NCI-H187 treated with DMSO at 0.1 percent for 48 hours (cell line): ENCODE data around the gene CRB1.
A peak's percentile ranks its signal among the peaks of the same experiment; 100 is the strongest.
"Not testable (repeated sequence)": the region's sequence is repeated elsewhere in the genome, so short reads cannot be mapped to it uniquely, and the experiment has no call there.

Experiments
- DNase-seq: peaks from one replicate; lab custom pipeline; 2025; lab: John Stamatoyannopoulos, UW

The CRB1 gene

DNA sequence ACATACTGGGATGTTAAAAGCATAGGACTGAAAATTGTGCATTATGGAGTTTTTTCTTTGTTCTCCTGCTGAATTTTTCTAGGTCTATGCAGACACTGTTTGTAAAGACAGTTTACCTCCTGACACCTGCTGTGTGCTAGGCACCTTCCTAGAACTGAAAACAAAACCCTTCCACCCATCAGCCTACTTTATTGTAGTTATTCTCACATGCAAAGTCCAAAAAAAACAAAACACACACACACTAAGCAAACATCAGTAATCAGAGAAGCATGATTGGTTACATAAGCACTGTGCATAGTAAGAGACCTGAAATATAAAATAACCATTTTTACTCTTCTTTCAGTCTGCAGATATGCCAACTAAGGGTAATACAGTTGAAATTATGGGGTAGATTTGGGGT, 195.1 kb downstream of the CRB1 start:
- DNase-seq: no peak

DNA sequence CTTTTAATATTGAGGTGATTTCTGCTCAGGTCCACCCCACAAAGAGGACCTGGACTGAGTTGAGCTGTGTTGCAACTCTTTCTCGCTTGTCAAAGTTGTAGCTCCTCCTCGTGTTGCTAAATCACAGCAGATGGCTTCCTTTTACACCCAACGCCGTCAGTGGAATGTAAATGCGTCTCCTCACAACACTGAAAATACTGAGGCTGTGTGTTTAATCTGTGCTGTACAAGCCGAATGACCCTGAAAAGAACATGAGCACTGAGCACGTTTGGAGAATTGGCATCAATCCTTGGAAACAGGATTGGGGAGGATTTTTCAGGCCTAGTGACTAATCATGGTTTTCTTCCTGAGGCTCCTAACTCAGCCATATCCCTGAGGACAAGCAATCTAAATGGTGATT, 196.0 kb downstream of the CRB1 start:
- DNase-seq: no peak

DNA sequence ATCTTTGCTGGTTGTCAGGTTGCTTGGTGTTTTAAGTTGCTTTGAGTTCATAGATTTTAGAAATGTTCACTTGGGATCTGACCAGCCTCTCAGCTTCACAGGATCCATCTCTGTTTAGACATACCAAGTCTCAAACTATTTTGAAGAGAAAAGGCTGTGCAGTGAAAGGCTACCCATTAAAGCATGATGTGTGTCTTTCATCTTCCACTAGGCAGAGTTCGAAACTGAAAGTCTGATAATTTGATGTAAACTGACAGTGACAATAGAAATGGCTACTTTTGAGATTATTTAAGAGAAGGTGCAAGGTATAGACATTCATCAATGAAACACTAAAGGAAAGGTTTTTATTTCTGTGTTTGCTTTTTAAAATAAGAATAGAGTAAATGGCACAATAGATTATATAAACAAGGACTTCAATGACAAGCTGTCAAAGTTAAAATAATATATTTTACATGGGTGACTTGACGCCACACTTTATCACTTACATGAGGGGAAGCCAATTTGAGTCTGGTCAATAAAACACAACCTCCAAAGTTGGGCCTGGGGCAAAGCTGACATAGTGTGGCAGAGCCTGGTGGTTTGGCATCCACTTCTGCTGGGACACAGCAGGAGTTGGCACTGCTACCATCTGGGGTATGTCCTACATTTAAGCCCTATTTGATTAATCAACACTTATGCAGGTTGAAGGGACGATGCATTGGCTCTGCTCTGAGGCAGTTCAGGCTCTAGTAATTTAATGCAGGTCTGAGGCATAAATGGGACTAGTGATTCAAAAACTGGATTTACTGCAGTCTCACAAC, 197.7 kb downstream of the CRB1 start:
- DNase-seq: no peak

DNA sequence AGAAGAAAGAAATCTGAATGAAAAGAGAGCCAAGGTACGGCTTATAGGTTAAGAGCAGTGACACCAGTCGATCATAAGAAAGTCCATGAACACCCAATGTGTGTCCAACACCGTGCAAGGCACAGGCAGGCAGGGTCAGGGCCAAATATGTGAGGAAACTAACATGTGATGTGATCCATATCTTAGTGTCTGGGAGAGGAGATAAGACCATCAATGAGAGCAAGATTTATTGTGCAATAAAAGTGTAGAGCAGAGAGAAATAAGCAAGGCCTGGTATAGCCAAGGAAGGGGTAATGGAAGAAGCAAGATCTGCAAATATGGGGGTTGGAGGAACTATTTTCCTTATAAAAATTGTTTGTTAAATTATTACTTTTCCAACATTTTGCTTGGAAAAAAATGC, 198.8 kb downstream of the CRB1 start:
- DNase-seq: no peak

DNA sequence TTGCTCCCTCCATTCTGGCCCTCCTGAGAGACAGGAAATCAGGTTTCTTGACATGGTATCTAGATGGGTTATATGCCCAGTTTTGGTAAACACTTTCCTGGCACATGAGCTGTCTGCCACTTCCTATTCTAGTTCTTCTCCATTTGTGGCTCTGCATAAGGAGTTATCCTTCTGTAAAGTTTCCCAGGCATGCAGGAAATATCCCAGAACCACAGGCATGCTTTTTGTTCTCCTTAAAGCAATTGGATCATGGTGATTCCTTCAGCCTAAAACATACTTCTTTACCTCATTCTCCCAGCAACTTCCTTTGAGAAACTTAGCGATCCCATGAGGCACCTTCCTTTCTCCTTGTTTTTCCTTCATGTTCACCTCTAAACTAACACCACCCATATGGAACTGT, 199.8 kb downstream of the CRB1 start:
- no peak for DNase-seq

DNA sequence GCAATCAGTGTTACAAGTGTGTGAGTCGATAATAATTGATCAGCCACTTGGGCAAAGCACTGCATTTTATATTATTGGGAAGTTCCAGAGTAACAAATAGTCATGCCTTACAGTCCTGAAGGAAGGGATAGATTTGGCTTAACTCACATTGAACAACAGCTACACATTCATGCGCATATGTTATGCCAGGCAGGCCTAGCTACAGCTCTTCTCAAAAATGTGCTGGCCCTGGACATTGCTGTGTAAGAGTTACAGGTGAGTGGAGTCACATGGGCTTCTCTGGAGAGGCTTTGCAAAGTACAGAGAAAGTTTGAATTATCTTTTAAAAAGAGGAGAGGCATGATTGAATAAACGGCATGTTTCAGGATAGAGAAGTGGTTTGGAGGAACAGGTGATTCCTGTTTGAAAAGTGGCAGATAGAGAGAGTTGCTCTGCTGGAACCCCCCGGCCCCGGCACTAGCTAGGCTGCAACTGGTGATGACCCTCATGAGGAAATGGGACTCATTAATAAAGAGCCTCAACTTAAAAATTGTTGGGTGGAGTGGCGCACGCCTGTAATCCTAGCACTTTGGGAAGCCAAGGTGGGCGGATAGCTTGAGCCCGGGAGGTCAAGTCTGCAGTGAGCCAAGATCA, 200.6 kb downstream of the CRB1 start:
- DNase-seq: no peak

DNA sequence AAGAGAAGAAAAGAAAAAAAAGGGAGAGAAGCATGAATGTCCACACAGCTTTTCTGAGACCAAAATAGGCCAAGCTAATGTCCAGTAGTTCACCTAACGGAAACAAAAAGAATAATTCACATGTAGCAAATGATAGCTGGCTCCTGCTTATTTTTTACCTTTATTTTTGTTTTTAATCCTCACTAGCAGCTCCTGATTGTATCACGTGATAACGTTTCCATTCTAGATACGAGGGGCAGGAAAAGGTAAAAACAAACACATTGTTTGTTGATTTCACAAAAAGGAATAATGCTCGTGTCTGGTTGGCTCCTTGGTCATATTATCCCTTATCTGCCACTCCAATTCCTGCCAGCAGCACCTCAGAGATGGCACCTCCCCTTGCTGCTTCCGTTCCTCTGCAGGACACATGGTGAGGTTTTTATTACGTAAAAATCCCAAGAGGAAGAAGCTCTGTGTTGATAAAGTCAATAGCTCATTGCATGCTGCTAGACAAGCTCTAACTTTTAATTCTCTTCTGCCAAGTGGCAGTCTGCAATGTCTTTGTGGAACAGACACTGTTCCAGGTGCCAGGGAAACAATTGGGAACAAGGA, 201.7 kb downstream of the CRB1 start:
- DNase-seq: no peak

DNA sequence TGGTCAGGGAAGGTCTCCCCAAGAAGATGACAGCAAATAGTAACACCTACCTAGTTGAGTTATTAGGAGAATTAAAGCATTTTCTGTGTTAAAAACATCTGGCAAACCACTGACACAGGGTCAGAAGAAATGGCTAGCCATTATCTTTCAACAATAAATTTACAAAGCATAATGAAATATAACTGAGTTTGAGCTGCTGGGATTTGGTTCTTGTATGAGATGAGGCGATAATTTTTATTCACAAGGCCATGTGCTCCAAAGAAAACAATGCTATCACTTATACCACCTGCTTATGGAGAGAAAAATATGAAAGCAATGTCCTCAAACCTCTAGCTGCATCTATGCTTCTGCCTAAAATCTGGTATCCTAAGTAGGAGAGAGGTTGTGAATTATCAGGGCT, 202.3 kb downstream of the CRB1 start:
- no peak for DNase-seq

DNA sequence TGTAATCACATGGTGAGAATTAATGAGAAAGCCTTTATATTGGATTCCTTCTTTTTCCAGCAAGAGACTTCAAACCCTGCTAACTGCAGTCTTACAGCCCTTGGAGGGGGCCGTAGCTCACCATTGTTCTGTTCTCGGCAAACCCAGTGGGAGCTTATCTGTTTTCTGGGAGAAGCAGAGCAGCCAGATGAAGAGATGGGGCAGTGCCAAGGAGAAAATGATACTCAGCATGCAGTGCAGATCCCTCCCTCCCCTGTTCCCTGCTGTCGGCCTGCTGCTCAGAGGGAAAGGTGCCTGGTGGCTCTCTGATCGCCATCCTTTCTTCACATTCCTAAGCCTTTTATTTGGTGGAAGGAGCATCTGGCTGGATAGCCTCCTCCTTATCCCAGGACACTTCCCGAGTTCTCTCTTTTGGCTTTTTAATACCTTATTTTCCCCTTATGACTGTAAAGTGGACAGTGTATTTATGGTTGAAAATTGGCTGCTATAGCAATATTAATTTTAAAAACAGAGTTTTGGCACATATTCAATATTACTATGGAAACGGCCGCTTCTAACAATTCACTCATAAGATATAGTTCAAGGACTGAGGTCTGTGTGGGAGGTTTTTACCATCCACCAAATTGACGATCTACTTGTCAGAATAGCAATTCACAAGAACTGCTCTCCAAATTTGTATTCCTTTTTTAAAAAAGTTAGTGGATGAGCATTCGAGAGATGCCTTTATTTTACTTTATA, 203.4 kb downstream of the CRB1 start:
- no peak for DNase-seq

DNA sequence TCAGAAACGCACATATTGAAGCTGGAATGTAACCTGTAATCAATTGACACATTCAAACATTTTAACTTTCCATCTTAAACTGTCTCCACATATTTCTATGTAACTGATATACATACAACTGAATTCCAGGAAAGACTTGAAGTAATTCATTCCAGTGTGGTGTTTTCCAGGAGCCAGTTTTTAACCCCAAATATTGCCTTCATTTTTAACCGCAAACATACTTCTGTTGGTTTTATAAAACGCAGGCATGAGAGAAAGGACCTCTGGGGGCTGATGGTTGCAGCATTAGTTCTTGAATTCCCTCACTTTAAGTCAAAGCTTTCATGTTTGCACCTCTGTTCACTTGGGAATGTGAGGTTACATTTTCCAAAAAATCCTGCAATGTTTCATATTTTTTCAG, 204.1 kb downstream of the CRB1 start:
- no peak for DNase-seq

DNA sequence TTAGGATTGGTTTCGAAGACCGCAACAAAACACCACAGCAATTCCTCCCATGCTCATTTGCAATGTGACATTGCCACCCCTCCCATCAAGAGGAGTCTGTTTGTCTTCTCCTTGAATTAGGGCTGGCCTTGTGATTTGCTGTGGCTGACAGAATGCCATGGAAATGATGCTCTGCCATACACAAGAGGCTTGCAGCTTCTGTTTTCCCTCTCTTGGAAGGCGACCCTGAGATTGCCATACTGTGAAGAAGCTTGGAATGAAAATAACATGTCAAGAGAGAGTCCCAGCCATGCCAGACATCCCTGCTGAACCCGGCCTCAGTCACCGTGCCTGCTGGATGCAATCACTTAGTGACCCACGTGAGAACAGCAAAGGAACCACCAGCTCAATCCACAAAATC, 212.4 kb downstream of the CRB1 start:
- DNase-seq: no peak

DNA sequence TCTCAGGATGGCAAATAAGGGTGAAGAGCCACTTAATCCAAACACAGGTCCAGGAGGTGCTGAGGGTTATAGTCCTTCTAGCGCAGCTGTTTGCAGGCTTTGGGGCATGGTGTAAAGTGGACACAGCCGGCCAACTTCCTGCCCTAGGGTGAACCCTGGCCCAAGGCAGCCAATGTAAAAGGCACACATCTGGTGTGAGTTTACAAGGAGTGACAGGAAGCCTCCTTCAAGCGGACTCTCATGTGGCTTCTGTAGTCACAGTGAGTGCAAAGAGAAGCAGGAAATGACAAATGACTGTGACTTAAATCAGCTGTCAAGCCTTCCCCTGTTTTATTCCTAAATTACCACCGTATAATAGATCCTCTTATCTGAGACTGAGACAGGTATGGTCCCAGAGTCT, 213.0 kb downstream of the CRB1 start:
- DNase-seq: no peak

DNA sequence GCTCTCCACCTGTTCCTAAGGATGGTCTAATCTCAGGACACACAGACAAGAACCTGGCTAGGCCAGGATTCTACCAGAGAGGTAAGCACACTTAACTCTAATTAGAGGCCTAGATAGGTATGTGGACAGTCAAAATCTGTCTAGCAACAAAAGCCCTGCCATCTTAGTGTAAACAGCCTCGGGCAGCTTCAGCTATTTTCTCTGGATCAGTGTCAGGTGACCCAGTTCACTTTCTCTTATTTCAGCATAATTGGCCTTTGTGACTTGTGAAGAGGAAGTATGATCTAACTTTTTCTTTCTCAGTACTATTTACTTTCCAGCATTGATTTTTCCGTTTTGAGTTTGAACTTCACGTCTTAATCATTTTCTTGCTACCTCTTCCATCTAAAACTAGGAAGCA, 217.7 kb downstream of the CRB1 start:
- no peak for DNase-seq

DNA sequence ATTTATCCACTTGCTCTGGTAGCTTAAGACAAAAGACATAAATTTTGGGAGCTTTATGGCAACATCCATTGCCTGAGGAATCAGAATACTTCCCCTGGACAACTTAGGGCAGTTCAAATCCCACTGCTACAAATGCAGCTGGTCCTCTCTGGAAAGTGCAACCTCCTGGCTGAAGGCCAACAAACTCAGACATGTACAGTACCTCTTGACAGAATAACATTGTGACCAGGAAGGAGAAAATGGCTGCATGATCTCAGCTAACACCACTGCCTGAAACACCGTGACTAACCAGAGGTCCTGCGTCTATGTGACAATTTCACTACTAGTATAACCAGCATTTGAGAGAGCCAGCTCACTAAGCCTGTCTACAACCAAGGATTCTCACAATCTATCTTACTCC, 218.9 kb downstream of the CRB1 start:
- peak; percentile 2 for DNase-seq

DNA sequence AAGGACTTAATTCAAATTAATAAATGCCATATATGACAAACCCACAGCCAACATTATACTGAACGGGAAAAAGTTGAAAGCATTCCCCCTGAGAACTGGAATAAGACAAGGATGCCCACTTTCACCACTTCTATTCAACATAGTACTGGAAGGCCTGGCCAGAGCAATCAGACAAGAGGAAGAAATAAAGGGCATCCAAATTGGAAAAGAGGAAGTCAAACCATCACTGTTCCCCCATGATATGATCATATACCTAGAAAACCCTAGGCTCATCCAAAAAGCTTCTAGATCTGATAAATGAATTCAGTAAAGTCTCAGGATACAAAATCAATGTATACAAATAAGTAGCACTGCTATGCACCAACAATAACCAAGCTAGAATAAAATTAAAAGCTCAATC, 223.5 kb downstream of the CRB1 start:
- not testable (repeated sequence) for DNase-seq

DNA sequence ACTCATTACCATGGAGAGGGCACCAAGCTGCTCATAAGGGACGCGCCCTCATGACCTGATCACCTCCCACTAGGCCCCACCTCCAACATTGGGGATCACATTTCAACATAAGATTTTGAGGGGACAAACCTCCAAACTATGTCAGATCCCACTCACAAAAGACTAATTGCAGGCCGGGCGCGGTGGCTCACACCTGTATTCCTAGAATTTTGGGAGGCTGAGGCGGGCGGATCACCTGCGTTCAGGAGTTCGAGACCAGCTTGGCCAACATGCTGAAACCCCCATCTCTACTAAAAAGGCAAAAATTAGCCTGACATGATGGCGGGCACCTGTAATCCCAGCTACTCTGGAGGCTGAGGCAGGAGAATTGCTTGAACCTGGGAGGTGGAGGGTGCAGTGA, 228.7 kb downstream of the CRB1 start:
- DNase-seq: no peak

DNA sequence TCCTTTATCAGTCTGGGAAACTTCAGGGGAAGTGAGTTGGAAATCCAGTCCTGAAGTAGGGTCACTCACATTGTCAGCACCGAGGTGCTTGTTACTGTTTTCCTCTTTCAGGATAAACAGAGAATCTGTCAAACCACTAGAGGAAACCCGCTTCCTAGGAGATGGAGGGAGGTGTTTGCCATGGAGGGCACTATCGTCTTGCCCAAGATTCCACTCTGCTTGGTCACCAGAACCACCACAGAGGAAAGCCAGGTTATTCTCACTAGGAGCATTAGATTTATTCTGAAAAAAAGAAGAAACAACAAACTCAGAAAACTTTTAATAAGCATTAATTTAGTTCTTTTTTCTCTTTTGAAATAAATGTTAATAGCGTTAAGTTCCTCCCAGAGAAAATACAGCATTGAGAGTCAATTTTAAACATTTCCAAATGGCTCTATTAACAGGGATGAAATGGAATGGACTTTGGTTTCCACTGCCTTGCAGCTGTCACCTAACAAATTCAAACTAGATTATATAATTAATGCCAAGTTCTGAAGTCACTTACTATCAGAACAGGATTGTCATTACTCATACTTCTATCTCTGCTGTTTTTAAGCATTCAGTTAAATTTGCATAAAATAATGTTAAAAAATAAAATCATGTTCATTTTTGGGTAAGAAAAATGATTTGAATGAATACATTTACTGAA, 242.8 kb downstream of the CRB1 start:
- DNase-seq: no peak

DNA sequence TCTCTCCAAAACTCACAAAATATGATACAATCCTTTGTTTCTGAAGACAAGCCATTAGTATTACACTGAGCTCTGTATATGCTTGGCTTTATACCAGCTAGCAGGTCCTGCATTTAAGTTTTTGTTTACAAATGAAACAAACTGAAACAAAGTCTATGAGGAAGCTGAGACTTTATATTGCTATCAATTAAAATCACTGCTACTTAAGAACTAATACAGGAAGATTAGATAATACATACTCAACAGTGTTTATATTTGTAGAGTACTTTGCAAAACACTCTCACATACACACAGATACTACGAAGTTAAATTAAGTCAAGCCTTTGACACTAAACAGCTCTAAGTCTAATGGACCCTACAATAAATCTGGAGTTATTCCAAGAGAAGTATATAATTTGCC, 247.4 kb downstream of the CRB1 start:
- DNase-seq: no peak

DNA sequence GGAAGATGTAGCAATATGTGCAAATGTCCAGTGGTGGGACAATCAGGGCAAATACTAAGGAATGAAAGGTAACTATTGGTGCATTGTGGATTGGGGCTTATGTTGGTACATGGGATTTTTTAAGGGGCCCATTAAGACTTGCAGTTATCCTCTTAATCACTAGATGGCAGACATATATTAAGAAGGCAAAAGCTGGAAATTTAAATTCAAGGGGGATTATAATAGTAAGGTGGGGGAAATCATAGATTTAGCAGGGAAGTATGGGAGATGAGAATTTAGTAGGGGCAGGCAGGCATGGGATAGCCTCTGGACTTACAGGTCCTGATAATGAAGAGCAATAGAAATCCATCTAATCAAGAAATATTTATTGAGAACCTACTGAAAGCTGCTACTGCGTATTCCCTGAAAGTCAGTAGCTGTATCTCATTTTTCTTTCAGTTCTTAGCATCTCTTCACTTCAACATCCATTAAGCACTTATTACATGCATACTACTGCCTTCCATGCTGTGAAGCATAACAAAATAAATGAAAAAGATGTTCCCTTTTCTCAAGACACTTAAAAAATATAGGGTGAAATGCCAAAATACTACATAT, 251.8 kb downstream of the CRB1 start:
- DNase-seq: no peak

DNA sequence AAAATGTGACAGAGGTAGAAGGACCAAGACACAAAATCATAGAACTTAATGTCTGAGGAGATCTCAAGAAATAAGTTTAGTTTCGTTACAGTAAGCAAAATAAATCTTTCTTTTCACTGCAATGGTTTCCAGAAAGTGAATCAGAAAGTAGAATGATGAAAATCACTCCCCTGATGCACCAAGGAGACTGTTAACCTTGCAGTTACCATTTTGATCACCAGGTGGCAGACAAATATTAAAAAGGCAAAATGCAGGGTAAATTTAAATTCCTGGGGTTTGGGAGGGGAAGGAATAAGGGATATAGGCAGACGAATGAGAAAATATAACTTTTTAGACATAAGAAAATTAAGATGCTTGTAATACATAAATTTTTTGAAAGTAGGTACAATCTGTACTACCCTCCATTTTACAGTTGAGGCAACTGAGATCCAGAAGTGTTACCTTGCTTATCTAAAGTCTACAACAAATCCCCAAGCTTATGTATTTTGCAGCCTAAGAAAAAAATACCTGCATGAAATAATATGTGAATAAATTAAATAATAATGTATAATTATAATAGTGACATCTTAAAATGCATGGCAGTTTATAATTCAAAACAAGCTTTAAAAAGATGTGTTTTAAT, 253.2 kb downstream of the CRB1 start:
- no peak for DNase-seq

DNA sequence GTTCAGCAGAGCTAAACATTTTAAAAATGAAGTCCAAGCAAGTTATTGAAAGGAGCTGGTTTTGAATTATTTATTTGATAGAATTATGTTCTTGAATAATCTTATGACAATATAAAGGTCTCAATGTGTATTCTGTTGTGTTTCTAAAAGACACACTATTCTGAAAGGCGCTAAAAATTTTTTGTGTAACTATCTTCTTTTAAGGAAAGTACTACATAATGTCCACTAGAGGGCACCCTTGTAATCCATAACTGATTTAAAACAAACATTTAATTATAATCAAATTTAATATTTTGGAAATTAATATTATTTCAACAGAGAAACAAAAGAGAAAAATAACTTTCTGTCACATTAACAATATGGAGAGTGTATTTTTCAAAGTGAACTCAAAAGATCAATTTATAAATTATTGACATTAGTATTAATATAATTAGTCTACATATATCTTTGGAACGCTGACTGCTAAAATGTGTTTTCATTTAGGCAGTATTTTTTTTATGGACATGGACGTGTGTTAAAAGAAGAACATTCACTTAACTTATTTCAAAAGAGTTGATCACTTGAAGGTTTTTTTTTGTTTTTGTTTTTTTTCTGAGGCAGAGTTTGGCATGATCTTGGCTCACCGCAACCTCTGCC, 258.8 kb downstream of the CRB1 start:
- DNase-seq: no peak
